ENCODE results near the gene MLNR. TPM values are rescaled to one million over a fixed set of nuclear protein-coding genes. Genes with fewer than 3 reads are reported as not detected.

The MLNR gene
- total RNA-seq, 1 donor from 2014 or later: not detected

GRCh38 chr13:49226613-49227012 lies 6.5 kb downstream of the MLNR start:
- no peak for DNase-seq (ENCODE audit: low spot score)

- no peak for DNase-seq (ENCODE audit: low spot score)
Observed at GRCh38 chr13:49234741-49235140, 14.6 kb downstream of the MLNR start.

DNA sequence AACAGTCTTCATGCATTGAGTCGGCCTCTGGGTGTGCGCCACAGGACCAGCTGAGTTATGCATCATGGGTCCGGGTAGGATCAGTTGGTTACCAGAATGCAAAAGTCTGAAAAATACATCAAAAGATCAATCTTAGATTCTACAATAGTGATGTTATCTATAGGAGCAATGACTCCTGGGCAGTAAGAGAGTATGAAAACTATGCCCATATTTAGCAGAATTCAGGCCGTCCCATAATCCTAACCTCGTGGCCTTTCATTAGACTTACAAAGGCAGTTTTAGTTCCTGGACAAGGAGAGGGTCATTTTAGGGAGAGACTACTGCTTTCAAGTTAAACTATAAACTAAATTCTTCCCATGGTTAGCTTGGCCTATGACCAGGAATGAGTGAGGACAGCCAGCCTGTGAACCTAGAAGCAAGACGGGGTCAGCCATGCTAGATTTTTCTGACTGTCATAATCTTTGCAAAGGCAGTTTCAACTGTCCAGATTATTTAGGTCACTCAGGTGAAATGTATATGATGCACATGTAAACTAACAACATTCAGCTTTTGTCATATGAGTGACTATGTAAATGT lies 15.8 kb downstream of the MLNR start:
- DNase-seq (ENCODE audit: low spot score): no peak

- no peak for DNase-seq (ENCODE audit: low spot score)
Observed at GRCh38 chr13:49238621-49239020, 18.5 kb downstream of the MLNR start.

GRCh38 chr13:49240017-49240416 lies 19.9 kb downstream of the MLNR start:
- no peak for DNase-seq (ENCODE audit: low spot score)

DNA sequence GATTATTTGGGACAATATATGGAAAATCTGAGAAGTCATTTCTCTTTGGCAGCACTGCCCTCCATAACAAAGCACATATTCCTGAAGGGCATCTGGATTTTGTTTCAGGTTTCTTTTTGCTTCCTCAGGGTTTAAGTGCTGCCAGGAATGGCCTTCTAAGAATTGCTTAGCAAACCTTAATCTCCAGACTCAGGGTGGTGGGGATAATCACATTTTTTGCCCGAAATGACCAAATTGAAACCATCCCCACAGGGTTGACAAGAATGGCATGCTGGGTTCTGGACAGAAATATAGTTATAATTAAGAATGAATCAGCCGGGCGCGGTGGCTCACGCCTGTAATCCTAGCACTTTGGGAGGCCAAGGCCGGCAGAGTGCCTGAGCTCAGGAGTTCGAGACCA lies 21.2 kb downstream of the MLNR start:
- no peak for DNase-seq (ENCODE audit: low spot score)

DNA sequence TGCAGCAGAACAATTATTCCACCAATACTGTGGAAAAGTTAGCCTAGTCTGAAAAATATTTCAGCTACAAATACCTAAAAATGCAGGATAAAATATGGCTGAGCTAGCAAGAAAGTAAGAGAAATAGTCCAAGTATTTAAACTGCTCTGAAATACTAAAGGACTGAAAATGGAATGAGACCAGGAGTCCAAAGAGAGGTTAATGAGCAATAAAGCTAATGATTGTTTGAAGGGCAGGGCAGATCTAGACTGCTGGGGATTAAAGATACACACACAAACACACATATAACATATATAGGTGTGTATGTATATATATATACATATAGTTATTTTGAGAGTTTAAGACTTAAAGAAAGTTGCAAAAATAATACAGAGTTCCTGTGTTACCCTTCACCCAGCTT lies 25.0 kb downstream of the MLNR start:
- no peak for DNase-seq (ENCODE audit: low spot score)

DNA sequence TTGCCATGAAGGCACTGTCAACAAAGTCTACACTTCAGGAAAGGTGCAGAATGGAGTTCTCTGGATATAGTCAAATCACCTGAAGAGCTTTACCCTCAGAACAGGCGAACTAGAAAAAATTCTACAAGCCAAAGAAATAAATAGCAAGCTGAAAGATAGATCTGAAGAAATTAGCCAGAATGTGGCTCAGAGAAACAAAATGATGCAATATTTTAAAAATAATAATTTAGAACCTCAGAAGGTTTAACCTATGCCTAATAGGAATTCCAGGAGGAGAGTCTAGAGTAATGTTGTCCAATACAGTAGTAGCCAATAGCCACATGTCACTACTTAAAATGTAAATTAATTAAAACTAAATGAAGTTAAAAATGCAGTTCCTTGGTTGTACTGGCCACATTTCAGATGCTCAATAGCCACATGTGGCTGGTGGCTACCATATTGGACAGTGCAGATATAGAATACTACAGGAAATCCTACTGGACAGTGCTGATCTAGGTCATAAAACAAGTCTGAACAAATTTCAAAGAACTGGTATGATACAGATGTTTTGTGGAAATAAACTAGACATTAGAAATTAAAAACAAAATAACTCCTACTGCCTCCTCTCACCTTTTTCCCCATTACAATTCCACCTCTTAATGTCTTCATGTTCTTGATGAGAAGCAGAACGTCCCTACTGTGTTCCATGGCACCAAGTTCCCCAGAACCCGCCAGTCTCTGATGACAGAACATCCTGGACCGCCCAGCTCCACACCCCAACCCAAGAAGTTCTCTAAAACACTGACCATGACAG lies 26.9 kb downstream of the MLNR start:
- no peak for DNase-seq (ENCODE audit: low spot score)

- peak; percentile 97 for DNase-seq (ENCODE audit: low spot score)
Observed at GRCh38 chr13:49247643-49248621, 27.8 kb downstream of the MLNR start, which contains the start of gene CDADC1. Gene CDADC1, plus strand, starts transcription at chr13:49247925. Its CDS starts 113 bp downstream, at chr13:49248038.

DNA sequence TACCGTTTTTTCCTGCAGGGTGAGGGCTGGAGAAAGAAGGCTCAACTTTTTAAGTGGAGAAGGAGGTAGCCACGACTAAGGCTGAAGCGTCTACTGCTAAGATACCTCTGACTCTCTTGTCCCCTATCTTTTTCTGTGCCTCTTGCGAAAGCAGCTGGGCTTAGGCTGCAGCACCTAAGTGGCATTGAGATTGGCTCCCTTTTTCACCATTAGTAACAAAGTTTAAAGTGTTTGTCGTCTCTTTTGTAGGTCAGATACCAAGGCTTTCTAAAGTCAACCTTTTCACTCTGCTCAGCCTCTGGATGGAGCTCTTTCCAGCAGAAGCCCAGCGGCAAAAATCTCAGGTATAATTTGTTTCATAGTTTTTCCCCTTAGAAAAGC lies 28.5 kb downstream of the MLNR start:
- no peak for DNase-seq (ENCODE audit: low spot score)

DNA sequence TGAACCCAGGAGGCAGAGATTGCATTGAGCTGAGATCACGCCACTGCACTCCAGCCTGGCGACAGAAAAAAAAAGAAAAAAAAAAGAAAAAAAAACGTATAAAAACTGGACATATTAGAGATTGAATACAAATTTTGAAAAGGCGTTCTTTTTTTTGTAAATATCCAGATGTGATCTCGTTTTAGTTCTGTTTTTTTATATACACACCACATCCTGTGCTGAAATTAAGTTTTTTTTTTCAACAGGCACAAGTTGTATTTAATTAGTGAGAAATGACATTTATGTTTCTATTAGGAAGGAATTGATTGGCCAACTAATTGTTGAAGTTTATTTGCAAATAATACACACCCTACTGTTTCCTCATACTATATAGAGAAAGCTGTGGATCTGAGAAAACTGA lies 31.2 kb downstream of the MLNR start:
- DNase-seq (ENCODE audit: low spot score): no peak

GRCh38 chr13:49253310-49253709 lies 33.2 kb downstream of the MLNR start:
- DNase-seq (ENCODE audit: low spot score): no peak

GRCh38 chr13:49254007-49254406 lies 33.9 kb downstream of the MLNR start:
- no peak for DNase-seq (ENCODE audit: low spot score)

DNA sequence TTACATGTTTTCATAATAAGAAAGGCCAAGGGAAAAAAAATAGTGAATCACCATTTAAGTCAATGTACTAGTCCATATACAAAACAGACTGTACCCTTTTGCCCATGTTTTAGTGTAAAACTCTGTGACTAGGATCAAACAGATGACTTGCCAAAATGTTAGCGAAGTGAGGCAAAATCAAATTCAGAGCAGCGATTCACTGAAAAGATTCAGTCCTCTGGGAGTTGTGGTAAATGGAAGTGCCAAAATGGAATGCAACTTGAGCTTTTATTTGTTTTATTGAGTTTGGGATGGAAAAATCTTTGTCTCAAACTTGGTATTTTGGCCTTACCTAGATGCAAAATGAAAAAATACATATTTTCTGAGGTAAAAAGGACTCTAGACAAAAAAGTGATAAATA lies 36.7 kb downstream of the MLNR start:
- DNase-seq (ENCODE audit: low spot score): no peak

DNA sequence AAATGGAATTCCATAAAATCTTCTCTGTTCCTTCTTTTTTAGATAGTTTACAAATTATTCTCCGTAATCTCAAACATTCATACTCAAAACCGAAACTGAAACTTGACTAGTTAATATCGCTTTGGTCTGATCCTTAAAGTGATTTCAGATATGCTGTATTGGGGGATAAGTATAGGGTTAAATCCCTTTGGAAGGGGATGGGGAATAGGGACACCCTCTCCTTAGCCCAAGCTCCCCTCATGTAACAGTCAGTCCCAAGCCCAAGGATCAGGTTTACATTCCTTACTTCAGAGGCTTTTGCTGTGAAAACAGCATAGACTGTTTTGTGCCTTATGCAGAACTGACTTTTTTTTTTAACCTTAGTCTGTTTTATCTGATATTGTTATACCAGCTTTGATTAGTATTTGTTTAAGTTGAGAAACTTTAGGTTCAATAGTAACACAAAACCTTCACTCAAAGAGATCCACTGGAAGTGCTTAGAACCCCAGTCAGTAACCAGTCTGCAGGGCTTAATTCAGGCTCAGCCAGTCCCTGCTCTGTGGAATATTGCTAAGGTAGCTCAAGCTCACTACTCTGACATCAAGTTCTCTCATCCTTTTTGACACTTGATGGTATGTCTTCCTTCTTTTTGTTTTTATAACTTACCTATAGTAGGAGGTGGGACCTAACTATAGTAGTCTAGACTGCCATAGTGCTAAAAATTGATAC lies 38.1 kb downstream of the MLNR start:
- DNase-seq (ENCODE audit: low spot score): no peak

DNA sequence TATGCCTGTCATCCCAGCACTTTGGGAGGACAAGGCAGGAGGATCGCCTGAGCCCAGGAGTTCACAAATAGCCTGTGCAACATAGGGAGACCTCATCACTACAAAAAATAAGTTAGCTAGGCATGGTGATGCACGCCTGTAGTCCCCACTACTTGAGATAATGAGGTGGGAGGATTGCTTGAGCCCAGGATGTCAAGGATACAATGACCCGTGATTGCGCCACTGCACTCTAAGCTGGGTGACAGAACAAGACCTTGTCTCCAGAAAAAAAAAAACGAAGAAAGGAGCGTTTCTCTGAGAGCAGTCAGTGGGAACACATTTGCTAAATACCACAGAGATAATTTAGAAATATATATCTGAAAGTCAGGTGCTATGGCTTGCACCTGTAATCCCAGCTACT lies 39.4 kb downstream of the MLNR start:
- DNase-seq (ENCODE audit: low spot score): no peak

GRCh38 chr13:49262634-49263033 lies 42.5 kb downstream of the MLNR start:
- DNase-seq (ENCODE audit: low spot score): no peak

DNA sequence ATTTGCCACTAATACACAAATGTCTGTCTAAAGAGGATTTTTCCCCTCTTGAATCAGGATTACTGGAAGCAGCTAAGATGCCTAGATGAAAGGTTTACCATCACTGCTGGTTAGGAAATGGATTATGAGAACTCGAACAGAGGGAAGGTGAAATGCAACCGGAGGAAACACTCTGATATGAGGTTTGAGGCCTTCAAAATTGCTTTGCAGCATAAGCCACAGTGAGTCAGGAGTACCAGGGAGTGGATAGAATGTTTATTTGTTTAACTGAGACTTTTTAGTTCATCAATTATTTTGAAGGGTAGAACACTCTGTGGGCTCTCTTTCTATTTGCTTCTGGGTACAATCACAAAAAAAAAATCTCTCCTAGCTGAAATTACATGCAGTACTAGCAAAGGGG lies 45.7 kb downstream of the MLNR start:
- no peak for DNase-seq (ENCODE audit: low spot score)

DNA sequence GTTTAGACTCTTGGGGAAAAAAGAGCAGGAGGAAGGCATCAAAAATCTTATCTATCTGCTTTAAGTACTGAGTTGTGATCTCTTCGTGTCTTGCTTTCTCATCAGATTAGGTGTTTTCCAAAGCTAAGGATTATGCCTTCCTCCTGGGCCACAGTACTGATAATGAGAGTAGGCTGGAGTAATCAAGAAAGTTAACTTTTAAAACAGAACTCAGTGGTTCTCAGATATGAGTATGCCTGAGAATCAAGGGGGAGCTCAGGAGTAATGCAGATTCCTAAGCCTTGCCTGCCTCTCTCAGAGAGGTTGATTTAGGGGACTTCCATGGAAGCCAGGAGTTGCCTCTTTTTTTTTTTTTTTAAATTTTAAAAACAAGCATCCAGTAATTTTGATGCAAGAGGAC lies 51.1 kb downstream of the MLNR start:
- no peak for DNase-seq (ENCODE audit: low spot score)

Data from mucosa of gallbladder (tissue), 1 donor.